H9 (cell line): Measurements from ENCODE around the gene CREB3L4. TPM values are rescaled to one million over a fixed set of nuclear protein-coding genes. Genes with fewer than 3 reads are reported as not detected.
A peak's percentile ranks its signal among the peaks of the same experiment; 100 is the strongest.

Experiments
- DNase-seq: peaks from one replicate; pipeline ENCODE4 v3.0.0-alpha.2; 2017
- H2AFZ ChIP-seq: one replicate; pipeline ENCODE4 v1.6.1; 2013; ENCODE audit warnings: mild to moderate bottlenecking, low read length, control low read depth, moderate library complexity
- H2AK5ac ChIP-seq: 2 replicates; pipeline ENCODE4 v1.6.1; 2013; ENCODE audit warnings: low read length, control low read depth, mixed read lengths; ENCODE audit not compliant: insufficient read length
- H2BK120ac ChIP-seq: one replicate; pipeline ENCODE4 v1.6.1; 2013; ENCODE audit warnings: low read depth, mild to moderate bottlenecking, low read length, control low read depth, inconsistent platforms; ENCODE audit not compliant: poor library complexity, severe bottlenecking
- H2BK12ac ChIP-seq: 2 replicates; pipeline ENCODE4 v1.6.1; 2013; ENCODE audit warnings: low read length, control low read depth, mixed read lengths, low read depth; ENCODE audit not compliant: insufficient read length
- H2BK15ac ChIP-seq: 2 replicates; pipeline ENCODE4 v1.6.1; 2013; ENCODE audit warnings: low read depth, low read length, control low read depth
- H2BK20ac ChIP-seq: one replicate; pipeline ENCODE4 v1.6.1; 2013; ENCODE audit warnings: low read depth, mild to moderate bottlenecking, low read length, control low read depth, inconsistent platforms; ENCODE audit not compliant: poor library complexity, severe bottlenecking
- H2BK5ac ChIP-seq: 2 replicates; pipeline ENCODE4 v1.6.1; 2013; ENCODE audit warnings: low read length, control low read depth, mixed read lengths; ENCODE audit not compliant: insufficient read length
- H3K14ac ChIP-seq: 2 replicates; pipeline ENCODE4 v1.6.1; 2013; ENCODE audit warnings: low read length, control low read depth; ENCODE audit not compliant: insufficient read depth
- H3K18ac ChIP-seq: 2 replicates; pipeline ENCODE4 v1.6.1; 2013; ENCODE audit warnings: low read depth, mild to moderate bottlenecking, mixed read lengths, low read length, control low read depth; ENCODE audit not compliant: insufficient read length
- H3K23ac ChIP-seq: 2 replicates; pipeline ENCODE4 v1.6.1; 2013; ENCODE audit warnings: low read length, control low read depth, mixed read lengths, low read depth; ENCODE audit not compliant: insufficient read length
- H3K23me2 ChIP-seq: 2 replicates; pipeline ENCODE4 v1.6.1; 2013; ENCODE audit warnings: low read depth, mild to moderate bottlenecking, mixed read lengths, low read length, control low read depth; ENCODE audit not compliant: insufficient read length, poor library complexity, severe bottlenecking
- H3K27ac ChIP-seq: 2 replicates; pipeline ENCODE4 v1.5.1; 2013; ENCODE audit warnings: low read length, control low read depth, mixed read lengths, low read depth; ENCODE audit not compliant: insufficient read length
- H3K27me3 ChIP-seq: 2 replicates; pipeline ENCODE4 v1.6.1; 2013; ENCODE audit warnings: low read length, control low read depth, inconsistent platforms; ENCODE audit not compliant: insufficient read depth
- H3K4ac ChIP-seq: 2 replicates; pipeline ENCODE4 v1.6.1; 2013; ENCODE audit warnings: low read depth, mild to moderate bottlenecking, control low read depth, inconsistent platforms, low read length, moderate library complexity
- H3K4me1 ChIP-seq: 2 replicates; pipeline ENCODE4 v1.6.1; 2013; ENCODE audit warnings: low read length, control low read depth, inconsistent platforms; ENCODE audit not compliant: insufficient read depth
- H3K4me2 ChIP-seq: 2 replicates; pipeline ENCODE4 v1.6.1; 2013; ENCODE audit warnings: low read length, control low read depth, mixed read lengths; ENCODE audit not compliant: insufficient read length, insufficient read depth
- H3K56ac ChIP-seq: 2 replicates; pipeline ENCODE4 v1.6.1; 2013; ENCODE audit warnings: low read depth, mild to moderate bottlenecking, mixed read lengths, low read length, control low read depth; ENCODE audit not compliant: insufficient read length
- H3K79me1 ChIP-seq: 2 replicates; pipeline ENCODE4 v1.6.1; 2013; ENCODE audit warnings: low read depth, mild to moderate bottlenecking, moderate library complexity, low read length, control low read depth, inconsistent platforms; ENCODE audit not compliant: insufficient read depth, poor library complexity, severe bottlenecking
- H3K79me2 ChIP-seq: 2 replicates; pipeline ENCODE4 v1.6.1; 2013; ENCODE audit warnings: low read length, control low read depth, inconsistent platforms; ENCODE audit not compliant: insufficient read depth
- H3K9ac ChIP-seq: 2 replicates; pipeline ENCODE4 v1.6.1; 2013; ENCODE audit warnings: low read length, control low read depth, mixed read lengths; ENCODE audit not compliant: insufficient read length; ENCODE audit errors: extremely low read depth
- H3K9me3 ChIP-seq: one replicate; pipeline ENCODE4 v1.6.1; 2013; ENCODE audit warnings: low read depth, low read length, inconsistent platforms; ENCODE audit not compliant: control insufficient read depth
- H3T11ph ChIP-seq: one replicate; pipeline ENCODE4 v1.6.1; 2013; ENCODE audit warnings: mild to moderate bottlenecking, low read length, control low read depth, inconsistent platforms
- H4K20me1 ChIP-seq: one replicate; pipeline ENCODE4 v1.6.1; 2013; ENCODE audit not compliant: control insufficient read depth, insufficient read length, insufficient read depth
- H4K5ac ChIP-seq: 2 replicates; pipeline ENCODE4 v1.6.1; 2013; ENCODE audit warnings: low read depth, mild to moderate bottlenecking, mixed read lengths, low read length, control low read depth; ENCODE audit not compliant: insufficient read length
- H4K8ac ChIP-seq: replicated peaks from 2 replicates; pipeline ENCODE4 v1.6.1; 2013; ENCODE audit warnings: low read length, control low read depth, mixed read lengths, low read depth; ENCODE audit not compliant: insufficient read length
- H4K91ac ChIP-seq: 2 replicates; pipeline ENCODE4 v1.6.1; 2013; ENCODE audit warnings: low read depth, mild to moderate bottlenecking, moderate library complexity, mixed read lengths, low read length, control low read depth; ENCODE audit not compliant: insufficient read length
- H3K27ac Mint-ChIP-seq, 3 experiments: 2 replicates in 2 of 3; 3 replicates in 1 of 3; pipeline ENCODE4 v1.8.0; 2020 to 2021; ENCODE audit warnings: mixed read lengths in 3 of 3, mild to moderate bottlenecking in 1 of 3, moderate library complexity in 1 of 3
- H3K27me3 Mint-ChIP-seq: 2 replicates; pipeline ENCODE4 v1.8.0; 2021; ENCODE audit warnings: low read depth, mild to moderate bottlenecking, moderate library complexity, mixed read lengths
- H3K36me3 Mint-ChIP-seq, 3 experiments: 2 replicates in 2 of 3; 3 replicates in 1 of 3; pipeline ENCODE4 v1.8.0; 2020 to 2021; ENCODE audit warnings: low read depth in 3 of 3, mixed read lengths in 3 of 3; ENCODE audit not compliant: insufficient read depth in 1 of 3
- H3K4me1 Mint-ChIP-seq, 2 experiments: 2 replicates each; pipeline ENCODE4 v1.8.0; 2020; ENCODE audit warnings: mixed read lengths in 2 of 2
- H3K4me3 Mint-ChIP-seq, 2 experiments: 2 replicates in 1 of 2; 3 replicates in 1 of 2; pipeline ENCODE4 v1.8.0; 2020 to 2021; ENCODE audit warnings: mild to moderate bottlenecking in 2 of 2, mixed read lengths in 2 of 2, moderate library complexity in 1 of 2
- H3K9me3 Mint-ChIP-seq, 2 experiments: 2 replicates in 1 of 2; 3 replicates in 1 of 2; pipeline ENCODE4 v1.8.0; 2020; ENCODE audit warnings: mild to moderate bottlenecking in 2 of 2, mixed read lengths in 2 of 2, moderate library complexity in 1 of 2
- WGBS: extraction: QIAGEN DNeasy Blood & Tissue Kit; methylation state at CpG from one replicate; pipeline ENCODE4 v1.1.7; 2013; ENCODE audit warnings: missing lambda C conversion rate, low lambda C conversion rate, mixed read lengths; ENCODE audit not compliant: insufficient read length; ENCODE audit errors: extremely low coverage; 5-methylcytosine and 5-hydroxymethylcytosine counted together
- total RNA-seq: library from RNA; stranded (reverse); gene quantifications from 2 replicates; pipeline ENCODE4 v1.2.1, GENCODE V29; 2021
- TF ChIP-seq, protein P1 (sequence below): fragments of 200-600 bp; sonication (generic); conservative IDR thresholded peaks from 3 replicates; pipeline ENCODE4 v1.8.0; 2021; ENCODE audit warnings: antibody characterized with exemption, mild to moderate bottlenecking

CREB3L4 gene
- total RNA-seq, 1 experiment from 2014 or later, result 27.6 TPM

DNA sequence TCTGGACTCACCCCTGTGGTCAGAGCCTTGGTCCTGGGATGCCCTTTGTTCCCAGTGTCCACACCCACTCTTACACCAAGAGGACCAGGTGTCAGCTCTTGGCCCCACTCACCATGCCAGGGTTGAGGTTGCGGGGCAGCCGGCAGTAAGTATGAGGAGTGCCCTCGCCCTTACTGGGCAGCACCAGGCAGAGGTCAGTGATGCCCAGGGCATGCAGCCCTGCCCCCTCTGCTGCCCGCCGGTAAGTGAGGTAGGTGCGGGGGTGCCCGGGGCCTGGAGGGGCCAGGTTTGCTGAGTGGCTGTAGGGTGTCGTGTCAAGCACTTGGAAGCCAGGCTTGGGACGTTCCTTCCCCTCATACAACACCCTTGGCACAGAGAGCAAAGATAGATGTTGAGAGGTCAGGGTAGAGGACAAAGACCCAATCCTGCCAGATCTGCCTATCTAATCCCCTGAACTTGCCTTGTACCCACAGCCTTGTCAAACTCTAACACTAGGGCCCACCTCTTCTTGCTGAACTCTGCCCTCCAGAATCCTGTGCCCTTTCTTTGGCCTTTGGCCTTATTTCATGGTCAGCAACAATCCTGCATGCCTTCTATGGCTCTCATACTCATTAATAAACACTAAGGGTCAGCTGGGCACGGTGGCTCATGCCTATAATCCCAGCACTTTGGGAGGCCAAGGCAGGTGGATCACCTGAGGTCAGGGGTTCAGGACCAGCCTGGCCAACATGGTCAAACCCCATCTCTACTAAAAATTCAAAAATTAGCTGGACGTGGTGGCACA is 24.7 kb upstream of the CREB3L4 start:
- peak overlapping the region in 1 of 3 experiments; percentile 48; a peak in 1 of 7 replicates for H3K27ac Mint-ChIP-seq
- H2AK5ac ChIP-seq, result no peak overlapping the region
- H3K9me3 Mint-ChIP-seq, result no peaks in the 10 kb centered on the region
- H4K8ac ChIP-seq, result no peak overlapping the region
- TF ChIP-seq, protein P1, sequence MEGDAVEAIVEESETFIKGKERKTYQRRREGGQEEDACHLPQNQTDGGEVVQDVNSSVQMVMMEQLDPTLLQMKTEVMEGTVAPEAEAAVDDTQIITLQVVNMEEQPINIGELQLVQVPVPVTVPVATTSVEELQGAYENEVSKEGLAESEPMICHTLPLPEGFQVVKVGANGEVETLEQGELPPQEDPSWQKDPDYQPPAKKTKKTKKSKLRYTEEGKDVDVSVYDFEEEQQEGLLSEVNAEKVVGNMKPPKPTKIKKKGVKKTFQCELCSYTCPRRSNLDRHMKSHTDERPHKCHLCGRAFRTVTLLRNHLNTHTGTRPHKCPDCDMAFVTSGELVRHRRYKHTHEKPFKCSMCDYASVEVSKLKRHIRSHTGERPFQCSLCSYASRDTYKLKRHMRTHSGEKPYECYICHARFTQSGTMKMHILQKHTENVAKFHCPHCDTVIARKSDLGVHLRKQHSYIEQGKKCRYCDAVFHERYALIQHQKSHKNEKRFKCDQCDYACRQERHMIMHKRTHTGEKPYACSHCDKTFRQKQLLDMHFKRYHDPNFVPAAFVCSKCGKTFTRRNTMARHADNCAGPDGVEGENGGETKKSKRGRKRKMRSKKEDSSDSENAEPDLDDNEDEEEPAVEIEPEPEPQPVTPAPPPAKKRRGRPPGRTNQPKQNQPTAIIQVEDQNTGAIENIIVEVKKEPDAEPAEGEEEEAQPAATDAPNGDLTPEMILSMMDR, result no peak
- H3K23me2 ChIP-seq, result peaks cover 5% of the 10 kb centered on the region
- H4K20me1 ChIP-seq, result no peaks in the 10 kb centered on the region
- no peak overlapping the region for H4K91ac ChIP-seq
- no peak overlapping the region for H3K27ac ChIP-seq
- no peak overlapping the region for H3K4me3 Mint-ChIP-seq
- no peak overlapping the region for H4K5ac ChIP-seq
- no peaks in the 10 kb centered on the region for H3K27me3 Mint-ChIP-seq
- DNase-seq, result no peak
- WGBS, result no CpG with 5 or more reads among the region's 11 CpGs
- H3K4me1 ChIP-seq, result no peaks in the 10 kb centered on the region; the same call in 1 of the 2 replicates
- no peak overlapping the region for H3T11ph ChIP-seq
- peaks cover 11 to 50% (median 40%) of the 10 kb centered on the region in 3 experiments for H3K36me3 Mint-ChIP-seq
- H2BK20ac ChIP-seq, result no peak overlapping the region
- H3K9me3 ChIP-seq, result no peaks in the 10 kb centered on the region
- H3K79me2 ChIP-seq, result no peaks in the 10 kb centered on the region
- no peak overlapping the region for H2BK12ac ChIP-seq
- H2BK5ac ChIP-seq, result no peak overlapping the region
- no peak overlapping the region for H3K18ac ChIP-seq
- H3K4ac ChIP-seq, result no peak overlapping the region
- no peaks in the 10 kb centered on the region for H3K27me3 ChIP-seq
- H3K9ac ChIP-seq, result no peak overlapping the region
- peaks cover 10 to 17% of the 10 kb centered on the region in 2 experiments for H3K4me1 Mint-ChIP-seq
- no peak overlapping the region for H2BK120ac ChIP-seq
- no peak overlapping the region for H2BK15ac ChIP-seq
- no peak overlapping the region for H3K23ac ChIP-seq
- H2AFZ ChIP-seq, result no peak overlapping the region
- H3K79me1 ChIP-seq, result peaks cover 3% of the 10 kb centered on the region
- no peak overlapping the region for H3K56ac ChIP-seq
- no peak overlapping the region for H3K14ac ChIP-seq
- no peak overlapping the region for H3K4me2 ChIP-seq
